Esophagus squamous epithelium (tissue), 5 donors: Measurements from ENCODE around the gene SPEF2. TPM values are rescaled to one million over a fixed set of nuclear protein-coding genes. Genes with fewer than 3 reads are reported as not detected.

ENCODE experiments used
- DNase-seq: peaks from one replicate; lab custom pipeline; 2025; lab: John Stamatoyannopoulos, UW
- H3K27ac ChIP-seq, 4 donors: fragments of 200-600 bp; sonication (generic); one replicate each; pipeline ENCODE4 v1.5.1; 2016 to 2019; ENCODE audit warnings: mild to moderate bottlenecking in 1 of 4
- H3K27me3 ChIP-seq, 4 donors: fragments of 200-600 bp; sonication (generic); 1 replicate in 3 of 4; 2 replicates in 1 of 4; pipeline versions ENCODE4 v1.5.1 to v1.6.0; 2017 to 2021; ENCODE audit warnings: antibody characterized with exemption in 1 of 4
- H3K36me3 ChIP-seq, 3 donors: fragments of 200-600 bp; sonication (generic); one replicate each; pipeline ENCODE4 v1.5.1; 2016 to 2019
- H3K4me1 ChIP-seq, 3 donors: fragments of 200-600 bp; sonication (generic); one replicate each; pipeline ENCODE4 v1.5.1; 2017 to 2019
- H3K4me3 ChIP-seq, 4 donors: fragments of 200-600 bp; sonication (generic); 1 replicate in 3 of 4; 2 replicates in 1 of 4; pipeline ENCODE4 v1.5.1; 2016 to 2019; ENCODE audit warnings: mild to moderate bottlenecking in 2 of 4, moderate library complexity in 1 of 4
- H3K9me3 ChIP-seq, 3 donors: fragments of 200-600 bp; sonication (generic); one replicate each; pipeline ENCODE4 v1.5.1; 2016 to 2019
- CTCF ChIP-seq, 6 experiments: fragments of 450-650 bp in 4 of 6; fragments of 200-600 bp in 2 of 6; sonication (generic) in 2 of 6; IDR thresholded peaks; one replicate each; pipeline ENCODE4 v1.5.1; 2016 to 2019; ENCODE audit warnings: antibody characterized with exemption in 6 of 6, mild to moderate bottlenecking in 4 of 6, moderate library complexity in 4 of 6
- POLR2A ChIP-seq, 4 donors: fragments of 450-650 bp; IDR thresholded peaks; one replicate each; pipeline ENCODE4 v1.6.1; 2017; ENCODE audit warnings: antibody characterized with exemption in 4 of 4, mild to moderate bottlenecking in 4 of 4, moderate library complexity in 3 of 4
- WGBS, 2 donors: methylation state at CpG; one replicate each; pipeline ENCODE4 v1.1.5; 2018; 5-methylcytosine and 5-hydroxymethylcytosine counted together
- intact Hi-C: fragments of 100-400 bp; cut with DNase I; formaldehyde crosslinking; loops from one replicate; pipeline ENCODE4 v1.15.0; 2022
- total RNA-seq, 4 donors: library from RNA; depleted of rRNA; stranded (reverse); fragments of >200 nt; gene quantifications; one replicate each; pipeline ENCODE4 v1.1.0, GENCODE V29; 2016
- donor health status: DM: yes; HTN: yes; CAD: no.

SPEF2 gene
- total RNA-seq, 4 donors from 2014 or later, result 1.2 to 6.1 (median 3.0) TPM

GRCh38 chr5:35857606-35858205 lies 240.0 kb downstream of the SPEF2 start:
- 20 to 24% methylated on average over 2 of the region's 2 CpGs for WGBS, 2 donors
- intact Hi-C loops, result no loop called here
- Histone ChIP-seq H3K9me3 (no peaks in the 10 kb centered on the region), H3K27ac (peak overlapping the region in 3 of 4 donors; percentile 6 to 16 (median 10)), H3K4me3 (peak overlapping the region in 2 of 4 donors; percentile 25 to 39), H3K27me3 (no peaks in the 10 kb centered on the region), H3K4me1 (no peaks in the 10 kb centered on the region), H3K36me3 (no peaks in the 10 kb centered on the region)
- no peak for DNase-seq
- no peak for TF ChIP-seq CTCF (IDR thresholded peaks at IDR 0.05)
- TF ChIP-seq POLR2A (IDR thresholded peaks at IDR 0.05), result no peak

GRCh38 chr5:35859101-35859661 lies 241.5 kb downstream of the SPEF2 start:
- no peaks in the 10 kb centered on the region for H3K36me3 ChIP-seq
- no peak overlapping the region for H3K27ac ChIP-seq
- intact Hi-C loops, result no loop called here
- 35 to 65% methylated on average over 3 of the region's 3 CpGs for WGBS, 2 donors
- peaks cover 0 to 4% (median 0%) of the 10 kb centered on the region in 3 donors for H3K4me1 ChIP-seq
- H3K4me3 ChIP-seq, result peak overlapping the region in 2 of 4 donors; percentile 12 to 25
- no peak for DNase-seq
- no peaks in the 10 kb centered on the region for H3K9me3 ChIP-seq
- H3K27me3 ChIP-seq, result no peaks in the 10 kb centered on the region
- TF ChIP-seq POLR2A (IDR thresholded peaks at IDR 0.05) (no peak), CTCF (IDR thresholded peaks at IDR 0.05) (no peak)

- Histone ChIP-seq H3K9me3 (no peaks in the 10 kb centered on the region), H3K36me3 (no peaks in the 10 kb centered on the region), H3K4me1 (peaks cover 0 to 4% (median 0%) of the 10 kb centered on the region in 3 donors), H3K4me3 (peak overlapping the region in 1 of 4 donors; percentile 3), H3K27ac (no peak overlapping the region), H3K27me3 (no peaks in the 10 kb centered on the region)
- TF ChIP-seq POLR2A (IDR thresholded peaks at IDR 0.05) (no peak), CTCF (IDR thresholded peaks at IDR 0.05) (no peak)
- 82 to 95% methylated on average over 1 of the region's 1 CpG for WGBS, 2 donors
- intact Hi-C loops, result no loop called here
- no peak for DNase-seq
Measured at GRCh38 chr5:35860686-35861085, 243.0 kb downstream of the SPEF2 start.

GRCh38 chr5:35861718-35862117 lies 244.1 kb downstream of the SPEF2 start:
- DNase-seq, result no peak
- no peak overlapping the region for H3K4me3 ChIP-seq
- 75 to 94% methylated on average over 1 of the region's 1 CpG for WGBS, 2 donors
- no peaks in the 10 kb centered on the region for H3K9me3 ChIP-seq
- no peaks in the 10 kb centered on the region for H3K36me3 ChIP-seq
- intact Hi-C loops, result no loop called here
- H3K4me1 ChIP-seq, result peaks cover 0 to 4% (median 0%) of the 10 kb centered on the region in 3 donors
- TF ChIP-seq POLR2A (IDR thresholded peaks at IDR 0.05) (no peak), CTCF (IDR thresholded peaks at IDR 0.05) (no peak)
- H3K27me3 ChIP-seq, result no peaks in the 10 kb centered on the region
- no peak overlapping the region for H3K27ac ChIP-seq

GRCh38 chr5:35862126-35862525 lies 244.5 kb downstream of the SPEF2 start:
- Histone ChIP-seq H3K4me1 (peaks cover 0 to 4% (median 0%) of the 10 kb centered on the region in 3 donors), H3K27me3 (no peaks in the 10 kb centered on the region), H3K4me3 (no peak overlapping the region), H3K36me3 (no peaks in the 10 kb centered on the region), H3K9me3 (no peaks in the 10 kb centered on the region), H3K27ac (no peak overlapping the region)
- 68 to 73% methylated on average over 2 of the region's 2 CpGs for whole genome bisulfite sequencing, 2 donors
- no peak for TF ChIP-seq POLR2A (IDR thresholded peaks at IDR 0.05)
- no peak for TF ChIP-seq CTCF (IDR thresholded peaks at IDR 0.05)
- no peak for DNase-seq
- intact Hi-C loops, result no loop called here
